Measurements from ENCODE around the gene PRUNE2.

PRUNE2 gene

GRCh38 chr9:76617497-76618175 lies 288.3 kb downstream of the PRUNE2 start:
- Histone ChIP-seq H3K9me3 (replicated peaks; ENCODE audit: low read length) (no peaks in the 10 kb centered on the region), H3K4me1 (ENCODE audit: control insufficient read depth, insufficient read depth, low read length) (peaks cover 4% of the 10 kb centered on the region), H3K4me3 (ENCODE audit: low read length) (no peak overlapping the region)

GRCh38 chr9:76616780-76617179 lies 289.1 kb downstream of the PRUNE2 start:
- Histone ChIP-seq H3K4me1 (ENCODE audit: control insufficient read depth, insufficient read depth, low read length) (peaks cover 4% of the 10 kb centered on the region), H3K36me3 (ENCODE audit: insufficient read depth, low read length) (peaks cover 5% of the 10 kb centered on the region), H3K27me3 (ENCODE audit: control insufficient read depth, insufficient read depth, low read length) (no peaks in the 10 kb centered on the region), H3K4me2 (ENCODE audit: low read length) (no peak overlapping the region), H3K9me3 (replicated peaks; ENCODE audit: low read length) (no peaks in the 10 kb centered on the region), H3K9ac (ENCODE audit: low read depth, low read length) (no peak overlapping the region), H3K4me3 (ENCODE audit: low read length) (no peak overlapping the region)

More at GRCh38 chr9:76617497-76618175, 288.3 kb downstream of the PRUNE2 start:
- no peak overlapping the region for H3K4me2 ChIP-seq (ENCODE audit: low read length)
- no peaks in the 10 kb centered on the region for H3K27me3 ChIP-seq (ENCODE audit: control insufficient read depth, insufficient read depth, low read length)
- no peak overlapping the region for H3K9ac ChIP-seq (ENCODE audit: low read depth, low read length)
- peaks cover 5% of the 10 kb centered on the region for H3K36me3 ChIP-seq (ENCODE audit: insufficient read depth, low read length)

- H3K4me1 ChIP-seq (ENCODE audit: control insufficient read depth, insufficient read depth, low read length) = peaks cover 5% of the 10 kb centered on the region
- H3K9ac ChIP-seq (ENCODE audit: low read depth, low read length) = no peak overlapping the region
- no peak overlapping the region for H3K4me2 ChIP-seq (ENCODE audit: low read length)
- H3K9me3 ChIP-seq (replicated peaks; ENCODE audit: low read length) = no peaks in the 10 kb centered on the region
- no peaks in the 10 kb centered on the region for H3K27me3 ChIP-seq (ENCODE audit: control insufficient read depth, insufficient read depth, low read length)
- H3K36me3 ChIP-seq (ENCODE audit: insufficient read depth, low read length) = peaks cover 5% of the 10 kb centered on the region
- no peak overlapping the region for H3K4me3 ChIP-seq (ENCODE audit: low read length)
Observed at GRCh38 chr9:76615177-76615603, 290.7 kb downstream of the PRUNE2 start.

GRCh38 chr9:76613974-76614373 lies 291.9 kb downstream of the PRUNE2 start:
- Histone ChIP-seq H3K4me2 (ENCODE audit: low read length) (no peak overlapping the region), H3K4me1 (ENCODE audit: control insufficient read depth, insufficient read depth, low read length) (peaks cover 11% of the 10 kb centered on the region), H3K9me3 (replicated peaks; ENCODE audit: low read length) (no peaks in the 10 kb centered on the region), H3K9ac (ENCODE audit: low read depth, low read length) (no peak overlapping the region), H3K36me3 (ENCODE audit: insufficient read depth, low read length) (peaks cover 5% of the 10 kb centered on the region), H3K4me3 (ENCODE audit: low read length) (no peak overlapping the region), H3K27me3 (ENCODE audit: control insufficient read depth, insufficient read depth, low read length) (no peaks in the 10 kb centered on the region)

- Histone ChIP-seq H3K4me3 (ENCODE audit: low read length) (no peak overlapping the region), H3K9ac (ENCODE audit: low read depth, low read length) (no peak overlapping the region), H3K36me3 (ENCODE audit: insufficient read depth, low read length) (peaks cover 5% of the 10 kb centered on the region), H3K9me3 (replicated peaks; ENCODE audit: low read length) (no peaks in the 10 kb centered on the region), H3K4me1 (ENCODE audit: control insufficient read depth, insufficient read depth, low read length) (peaks cover 8% of the 10 kb centered on the region), H3K27me3 (ENCODE audit: control insufficient read depth, insufficient read depth, low read length) (no peaks in the 10 kb centered on the region), H3K4me2 (ENCODE audit: low read length) (no peak overlapping the region)
Observed at GRCh38 chr9:76613150-76613781, 292.6 kb downstream of the PRUNE2 start.

GRCh38 chr9:76610011-76610352 lies 295.9 kb downstream of the PRUNE2 start:
- H3K4me1 ChIP-seq (ENCODE audit: control insufficient read depth, insufficient read depth, low read length) = peaks cover 8% of the 10 kb centered on the region
- H3K4me2 ChIP-seq (ENCODE audit: low read length) = no peak overlapping the region
- no peak overlapping the region for H3K4me3 ChIP-seq (ENCODE audit: low read length)
- no peaks in the 10 kb centered on the region for H3K27me3 ChIP-seq (ENCODE audit: control insufficient read depth, insufficient read depth, low read length)
- H3K36me3 ChIP-seq (ENCODE audit: insufficient read depth, low read length) = peaks cover 5% of the 10 kb centered on the region
- H3K9ac ChIP-seq (ENCODE audit: low read depth, low read length) = no peak overlapping the region
- no peaks in the 10 kb centered on the region for H3K9me3 ChIP-seq (replicated peaks; ENCODE audit: low read length)

- H3K9me3 ChIP-seq (replicated peaks; ENCODE audit: low read length) = no peaks in the 10 kb centered on the region
- H3K4me1 ChIP-seq (ENCODE audit: control insufficient read depth, insufficient read depth, low read length) = peaks cover 8% of the 10 kb centered on the region
- H3K36me3 ChIP-seq (ENCODE audit: insufficient read depth, low read length) = peaks cover 5% of the 10 kb centered on the region
- H3K9ac ChIP-seq (ENCODE audit: low read depth, low read length) = no peak overlapping the region
- no peak overlapping the region for H3K4me3 ChIP-seq (ENCODE audit: low read length)
- no peaks in the 10 kb centered on the region for H3K27me3 ChIP-seq (ENCODE audit: control insufficient read depth, insufficient read depth, low read length)
- H3K4me2 ChIP-seq (ENCODE audit: low read length) = no peak overlapping the region
Observed at GRCh38 chr9:76609285-76610010, 296.5 kb downstream of the PRUNE2 start.

- H3K4me1 ChIP-seq (ENCODE audit: control insufficient read depth, insufficient read depth, low read length) = peaks cover 11% of the 10 kb centered on the region
- no peak overlapping the region for H3K4me2 ChIP-seq (ENCODE audit: low read length)
- H3K27me3 ChIP-seq (ENCODE audit: control insufficient read depth, insufficient read depth, low read length) = no peaks in the 10 kb centered on the region
- H3K36me3 ChIP-seq (ENCODE audit: insufficient read depth, low read length) = peaks cover 1% of the 10 kb centered on the region
- no peak overlapping the region for H3K9ac ChIP-seq (ENCODE audit: low read depth, low read length)
- no peaks in the 10 kb centered on the region for H3K9me3 ChIP-seq (replicated peaks; ENCODE audit: low read length)
- H3K4me3 ChIP-seq (ENCODE audit: low read length) = no peak overlapping the region
Observed at GRCh38 chr9:76608575-76609273, 297.2 kb downstream of the PRUNE2 start.

GRCh38 chr9:76607730-76608436 lies 298.0 kb downstream of the PRUNE2 start:
- no peaks in the 10 kb centered on the region for H3K27me3 ChIP-seq (ENCODE audit: control insufficient read depth, insufficient read depth, low read length)
- no peak overlapping the region for H3K9ac ChIP-seq (ENCODE audit: low read depth, low read length)
- no peak overlapping the region for H3K4me3 ChIP-seq (ENCODE audit: low read length)
- H3K36me3 ChIP-seq (ENCODE audit: insufficient read depth, low read length) = no peaks in the 10 kb centered on the region
- H3K4me2 ChIP-seq (ENCODE audit: low read length) = no peak overlapping the region
- no peaks in the 10 kb centered on the region for H3K9me3 ChIP-seq (replicated peaks; ENCODE audit: low read length)
- peaks cover 19% of the 10 kb centered on the region for H3K4me1 ChIP-seq (ENCODE audit: control insufficient read depth, insufficient read depth, low read length)

- H3K4me3 ChIP-seq (ENCODE audit: low read length) = no peak overlapping the region
- no peaks in the 10 kb centered on the region for H3K27me3 ChIP-seq (ENCODE audit: control insufficient read depth, insufficient read depth, low read length)
- H3K4me1 ChIP-seq (ENCODE audit: control insufficient read depth, insufficient read depth, low read length) = peaks cover 19% of the 10 kb centered on the region
- no peaks in the 10 kb centered on the region for H3K36me3 ChIP-seq (ENCODE audit: insufficient read depth, low read length)
- H3K9me3 ChIP-seq (replicated peaks; ENCODE audit: low read length) = no peaks in the 10 kb centered on the region
- H3K9ac ChIP-seq (ENCODE audit: low read depth, low read length) = no peak overlapping the region
- H3K4me2 ChIP-seq (ENCODE audit: low read length) = no peak overlapping the region
Observed at GRCh38 chr9:76605321-76605900, 300.5 kb downstream of the PRUNE2 start.

Data from skeletal muscle satellite cell (primary cell).